Cardiac muscle cell (in vitro differentiated cells and primary cell): ENCODE measurements around the gene CA5A. TPM values are rescaled to one million over a fixed set of nuclear protein-coding genes. Genes with fewer than 3 reads are reported as not detected.

Experiments used
- DNase-seq, 2 donors: peaks; one replicate each; pipeline versions ENCODE4 v3.0.0 to v3.0.0-alpha.2; 2010 to 2017; ENCODE audit warnings: low read depth in 1 of 2, low spot score in 1 of 2
- H3K27ac ChIP-seq: fragments of 200-600 bp; sonication (generic); 2 replicates; pipeline ENCODE4 v1.5.1; 2016
- H3K27me3 ChIP-seq: fragments of 200-600 bp; sonication (generic); 2 replicates; pipeline ENCODE4 v1.6.0; 2016; ENCODE audit warnings: control low read depth
- H3K36me3 ChIP-seq: fragments of 200-600 bp; sonication (generic); 2 replicates; pipeline ENCODE4 v1.5.1; 2016; ENCODE audit warnings: control low read depth
- H3K4me1 ChIP-seq: fragments of 200-600 bp; sonication (generic); 2 replicates; pipeline ENCODE4 v1.8.1; 2017; ENCODE audit warnings: low read depth, mild to moderate bottlenecking, mixed run types
- H3K4me3 ChIP-seq: fragments of 200-600 bp; sonication (generic); 2 replicates; pipeline ENCODE4 v1.5.1; 2016; ENCODE audit warnings: mild to moderate bottlenecking
- H3K9me3 ChIP-seq: fragments of 200-600 bp; sonication (generic); 2 replicates; pipeline ENCODE4 v1.5.1; 2017; ENCODE audit warnings: low read depth, mild to moderate bottlenecking, control low read depth
- polyA plus RNA-seq: library from polyadenylated mRNA; unstranded; fragments of >200 nt; fragmentation: Nextera tagmentation; extraction: Ambion mirVana; gene quantifications from 2 replicates; pipeline ENCODE4 v1.2.1, GENCODE V29; 2016
- total RNA-seq: library from RNA; depleted of rRNA; stranded (reverse); fragments of >200 nt; gene quantifications from 2 replicates; pipeline ENCODE4 v1.2.3, GENCODE V29; 2016
- TF ChIP-seq, protein P1 (sequence below): IDR thresholded peaks from 2 replicates; pipeline ENCODE4 v1.5.1; 2012; ENCODE audit warnings: low read depth, mild to moderate bottlenecking, low read length

CA5A gene
- total and polyA plus RNA-seq, 2 experiments from 2014 or later = not detected

DNA sequence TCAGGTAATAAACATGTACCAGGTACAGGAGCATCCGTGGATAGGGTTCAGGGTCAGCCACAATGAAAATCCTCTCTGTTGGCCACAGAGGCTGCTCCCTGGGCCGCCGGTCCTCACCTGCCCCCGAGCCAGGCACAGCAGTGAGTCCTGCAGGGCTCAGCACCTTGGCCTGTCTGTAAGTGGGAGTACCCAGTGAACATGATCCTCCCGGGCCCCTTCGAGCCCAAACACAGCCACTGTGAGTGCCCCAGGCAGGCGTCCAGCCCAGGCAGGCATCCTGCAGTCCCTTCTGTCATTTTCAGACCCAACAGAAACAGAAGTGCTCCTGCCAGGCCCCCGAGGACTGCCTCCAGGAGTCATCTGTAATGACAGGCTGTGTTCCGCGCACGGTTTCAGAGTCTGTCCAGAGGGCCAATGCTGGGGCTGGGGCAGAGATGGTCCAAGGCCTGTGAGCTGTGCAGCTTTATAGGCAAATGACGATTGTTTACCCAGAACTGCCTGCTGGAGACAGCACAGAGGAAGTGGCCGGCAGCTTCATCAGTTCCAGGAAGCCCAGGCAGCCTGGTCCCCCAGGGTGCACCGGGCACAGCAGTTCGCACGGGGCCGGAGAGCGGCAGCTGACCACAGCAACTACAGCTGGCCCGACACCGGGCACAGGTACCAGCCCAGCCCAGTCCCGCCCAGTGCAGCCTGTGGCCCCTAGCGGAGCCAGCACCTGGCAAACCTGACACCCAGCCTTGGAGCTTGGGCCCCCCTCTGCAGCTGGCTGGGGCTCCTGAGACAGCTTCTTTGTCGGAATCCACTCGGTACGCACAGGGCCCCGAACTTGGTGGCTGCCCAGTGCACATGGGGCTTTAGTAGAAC lies 80.2 kb downstream of the CA5A start:
- peak in 1 of 2 donors; percentile 39 for DNase-seq
- H3K4me1 ChIP-seq = peaks cover 28% of the 10 kb centered on the region
- H3K4me3 ChIP-seq = no peak overlapping the region
- H3K27me3 ChIP-seq = no peaks in the 10 kb centered on the region
- no peaks in the 10 kb centered on the region for H3K9me3 ChIP-seq
- no peaks in the 10 kb centered on the region for H3K36me3 ChIP-seq
- TF ChIP-seq, protein P1, sequence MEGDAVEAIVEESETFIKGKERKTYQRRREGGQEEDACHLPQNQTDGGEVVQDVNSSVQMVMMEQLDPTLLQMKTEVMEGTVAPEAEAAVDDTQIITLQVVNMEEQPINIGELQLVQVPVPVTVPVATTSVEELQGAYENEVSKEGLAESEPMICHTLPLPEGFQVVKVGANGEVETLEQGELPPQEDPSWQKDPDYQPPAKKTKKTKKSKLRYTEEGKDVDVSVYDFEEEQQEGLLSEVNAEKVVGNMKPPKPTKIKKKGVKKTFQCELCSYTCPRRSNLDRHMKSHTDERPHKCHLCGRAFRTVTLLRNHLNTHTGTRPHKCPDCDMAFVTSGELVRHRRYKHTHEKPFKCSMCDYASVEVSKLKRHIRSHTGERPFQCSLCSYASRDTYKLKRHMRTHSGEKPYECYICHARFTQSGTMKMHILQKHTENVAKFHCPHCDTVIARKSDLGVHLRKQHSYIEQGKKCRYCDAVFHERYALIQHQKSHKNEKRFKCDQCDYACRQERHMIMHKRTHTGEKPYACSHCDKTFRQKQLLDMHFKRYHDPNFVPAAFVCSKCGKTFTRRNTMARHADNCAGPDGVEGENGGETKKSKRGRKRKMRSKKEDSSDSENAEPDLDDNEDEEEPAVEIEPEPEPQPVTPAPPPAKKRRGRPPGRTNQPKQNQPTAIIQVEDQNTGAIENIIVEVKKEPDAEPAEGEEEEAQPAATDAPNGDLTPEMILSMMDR = no peak
- H3K27ac ChIP-seq = no peak overlapping the region

DNA sequence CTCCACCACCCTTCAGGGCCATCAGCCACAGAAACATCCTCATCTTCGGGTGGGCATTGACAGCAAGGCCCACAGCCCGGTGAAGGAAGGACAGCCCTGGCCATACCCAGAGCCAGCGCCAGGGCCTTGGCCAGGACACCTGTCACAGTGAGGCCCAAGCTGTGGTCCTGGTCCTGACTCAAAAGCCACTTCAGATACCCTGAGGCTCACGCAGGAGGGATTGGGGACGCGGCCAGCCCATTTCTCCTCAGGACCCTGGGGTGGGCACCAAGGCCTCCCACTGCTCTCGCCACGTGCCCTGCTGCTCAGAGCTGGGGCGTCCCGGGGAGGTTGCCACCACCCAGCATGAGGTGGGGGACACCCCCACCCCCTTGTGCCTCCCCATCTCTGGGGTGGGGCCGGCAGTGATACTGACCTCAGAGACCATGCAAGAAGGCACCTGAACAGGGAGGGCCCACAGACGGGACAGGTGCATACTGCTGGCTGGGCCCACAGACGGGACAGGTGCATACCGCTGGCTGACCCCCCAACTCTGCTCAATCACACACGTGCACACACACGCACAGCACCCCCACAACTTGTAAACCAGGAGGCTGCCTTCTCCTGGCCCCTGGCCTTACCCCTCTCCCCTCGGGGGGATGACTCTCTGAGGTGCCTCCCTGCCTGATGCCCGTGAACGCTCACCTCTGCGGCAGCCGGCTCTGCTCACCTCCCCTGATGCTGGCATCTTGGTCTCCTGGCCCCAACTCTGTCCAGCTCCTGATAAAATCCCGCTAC lies 81.2 kb downstream of the CA5A start:
- DNase-seq = no peak
- Histone ChIP-seq H3K27ac (no peak overlapping the region), H3K9me3 (no peaks in the 10 kb centered on the region), H3K36me3 (no peaks in the 10 kb centered on the region), H3K4me3 (no peak overlapping the region), H3K4me1 (peaks cover 28% of the 10 kb centered on the region), H3K27me3 (no peaks in the 10 kb centered on the region)
- TF ChIP-seq, protein P1 = no peak

DNA sequence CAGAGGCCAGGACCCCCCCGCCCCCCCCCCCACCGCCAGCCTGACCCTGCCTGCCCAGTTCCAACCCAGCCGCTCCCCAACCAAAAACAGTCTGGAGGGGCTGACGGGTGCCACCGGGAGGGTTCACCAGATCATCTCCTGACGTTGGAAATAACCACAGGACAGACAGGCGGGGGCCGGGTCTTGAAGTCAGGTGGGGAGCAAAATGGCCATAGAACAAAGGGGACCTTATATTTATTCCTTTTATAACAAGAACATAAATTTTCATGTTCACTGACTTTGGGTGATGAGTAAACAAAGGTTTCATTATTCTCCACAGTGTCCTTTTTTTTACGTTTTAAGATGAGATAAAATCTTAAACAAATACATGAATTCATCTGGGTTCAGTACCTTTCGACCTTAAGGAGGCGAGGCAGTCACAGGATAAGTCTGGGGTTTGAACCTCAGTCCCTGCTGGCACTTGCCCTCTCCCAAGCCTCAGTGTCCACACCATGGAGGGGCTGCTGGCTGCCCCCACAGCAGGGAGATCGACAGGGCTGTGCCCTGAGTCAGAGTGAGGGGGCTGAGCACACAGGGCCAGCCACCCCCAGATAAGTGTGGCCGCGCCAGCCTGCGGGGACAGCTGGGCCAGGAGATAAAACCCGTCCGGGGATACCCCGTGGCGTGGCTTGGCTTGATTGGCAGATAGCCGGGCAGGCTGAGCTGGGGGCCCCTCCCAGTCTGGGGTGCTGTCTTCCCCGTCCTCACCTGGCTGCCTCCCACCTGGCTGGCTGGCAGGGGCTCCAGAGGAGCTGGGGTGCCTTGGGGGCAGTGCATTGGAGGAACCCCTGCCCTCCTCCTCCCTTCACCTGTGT lies 82.0 kb downstream of the CA5A start:
- TF ChIP-seq, protein P1 = no peak
- H3K9me3 ChIP-seq = no peaks in the 10 kb centered on the region
- H3K4me3 ChIP-seq = no peak overlapping the region
- no peak for DNase-seq
- no peak overlapping the region for H3K27ac ChIP-seq
- no peaks in the 10 kb centered on the region for H3K27me3 ChIP-seq
- peaks cover 28% of the 10 kb centered on the region for H3K4me1 ChIP-seq
- H3K36me3 ChIP-seq = no peaks in the 10 kb centered on the region

DNA sequence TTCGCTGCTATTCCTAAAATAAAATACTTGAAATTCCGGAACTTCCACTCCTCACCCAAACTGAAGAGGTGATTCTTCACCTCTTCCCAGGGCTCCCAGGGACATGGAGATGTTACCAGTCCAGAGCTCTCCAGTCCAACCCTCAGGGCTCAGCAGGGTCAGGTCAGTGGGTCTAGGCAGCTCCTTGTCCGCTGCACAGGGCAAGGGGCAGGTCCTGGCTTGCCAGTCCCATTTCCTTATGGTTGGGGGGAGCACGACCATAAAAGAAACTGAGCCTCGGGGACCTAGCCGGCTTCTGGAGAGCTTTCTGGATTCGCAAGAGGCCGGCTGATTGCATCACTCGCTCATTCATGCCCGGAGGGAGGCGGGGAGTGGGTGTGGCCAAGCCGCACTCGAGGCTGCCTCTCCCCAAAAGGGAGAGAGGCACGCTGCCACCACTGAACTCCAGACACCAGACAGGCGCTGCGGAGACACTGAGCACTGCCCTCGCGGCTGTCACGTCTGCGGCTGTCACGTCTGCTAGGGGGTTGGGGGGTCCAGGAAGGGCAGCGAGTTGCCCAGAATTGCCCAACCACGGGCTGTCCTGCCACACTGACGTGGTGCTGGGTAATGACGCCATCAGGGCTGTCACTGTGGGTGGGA lies 82.8 kb downstream of the CA5A start:
- TF ChIP-seq, protein P1 = no peak
- peaks cover 28% of the 10 kb centered on the region for H3K4me1 ChIP-seq
- H3K27ac ChIP-seq = peak overlapping the region; percentile 26
- H3K36me3 ChIP-seq = no peaks in the 10 kb centered on the region
- peak; percentile 88 to 94 for DNase-seq
- no peak overlapping the region for H3K4me3 ChIP-seq
- H3K9me3 ChIP-seq = no peaks in the 10 kb centered on the region
- no peaks in the 10 kb centered on the region for H3K27me3 ChIP-seq

DNA sequence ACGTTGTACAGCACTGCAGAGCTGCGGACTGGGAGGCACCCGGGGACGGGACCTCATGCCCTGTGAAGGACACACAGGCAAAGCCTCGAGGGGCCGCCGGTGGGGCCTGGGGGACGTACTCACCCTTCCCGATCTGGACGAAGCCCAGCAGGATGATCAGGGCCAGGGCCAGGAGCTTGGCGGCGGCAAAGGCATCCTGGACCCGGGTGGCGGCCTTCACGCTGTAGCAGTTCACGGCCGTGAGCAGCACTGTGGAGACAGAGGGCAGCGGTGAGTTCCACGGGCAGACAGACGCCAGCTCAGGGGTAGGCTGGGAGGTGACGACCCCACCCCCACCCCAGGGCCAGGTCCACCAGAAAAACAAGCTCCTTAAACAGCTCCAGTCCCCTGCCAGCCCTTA lies 84.7 kb downstream of the CA5A start:
- TF ChIP-seq, protein P1 = no peak
- H3K27me3 ChIP-seq = no peaks in the 10 kb centered on the region
- H3K4me3 ChIP-seq = no peak overlapping the region
- DNase-seq = peak in 1 of 2 donors; percentile 51
- H3K36me3 ChIP-seq = no peaks in the 10 kb centered on the region
- peaks cover 28% of the 10 kb centered on the region for H3K4me1 ChIP-seq
- H3K9me3 ChIP-seq = no peaks in the 10 kb centered on the region
- no peak overlapping the region for H3K27ac ChIP-seq
